OCI-M1 (cell line): ENCODE measurements around the gene BTRC.

Experiments used
- DNase-seq: peaks from one replicate; lab custom pipeline; 2025; lab: John Stamatoyannopoulos, UW

Gene BTRC

GRCh38 chr10:101485207-101485606, 131.2 kb downstream of the BTRC start:
- DNase-seq: no peak

- DNase-seq: no peak
These were observed 132.0 kb downstream of the BTRC start for GRCh38 chr10:101485681-101486554.

DNA sequence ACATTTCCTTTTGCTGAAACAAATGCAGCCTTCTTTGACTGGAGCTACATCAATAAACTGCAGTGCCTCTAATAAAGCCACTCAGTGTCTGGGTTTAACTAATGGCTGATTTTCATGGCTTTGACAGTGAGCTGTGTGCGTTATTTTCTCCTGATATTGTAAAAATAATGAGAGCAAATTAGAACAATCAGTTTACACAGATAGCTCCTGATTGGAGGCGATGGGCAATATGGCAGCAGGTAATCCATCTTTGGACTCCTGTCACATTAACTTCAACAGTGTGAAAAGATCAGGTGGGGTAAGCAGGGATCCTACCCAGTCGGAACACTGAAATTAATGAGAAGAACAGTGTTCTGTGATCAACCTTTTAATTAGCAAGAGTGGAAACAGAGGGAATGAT, 133.4 kb downstream of the BTRC start:
- no peak for DNase-seq

- peak; percentile 39 for DNase-seq
These were observed 135.4 kb downstream of the BTRC start for GRCh38 chr10:101489355-101489754.

DNA sequence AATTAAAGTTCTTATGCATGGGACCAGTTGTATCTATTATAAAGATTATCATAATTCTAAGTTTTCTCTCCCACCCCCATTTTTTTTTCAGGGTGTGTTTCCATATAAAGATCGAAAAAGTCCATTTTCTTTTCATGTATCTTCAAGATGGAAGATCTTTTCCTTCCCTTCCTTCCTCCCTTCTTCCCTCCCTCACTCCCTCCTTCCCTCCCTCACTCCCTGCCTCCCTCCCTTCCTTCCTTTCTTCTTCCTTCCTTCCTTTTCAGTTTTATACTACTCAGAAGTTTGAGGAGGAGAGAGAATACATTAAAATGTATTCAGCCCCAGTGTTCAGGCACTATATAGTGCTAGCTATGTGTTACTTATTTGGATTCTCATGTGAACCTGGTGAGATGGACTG, 136.1 kb downstream of the BTRC start:
- no peak for DNase-seq

DNA sequence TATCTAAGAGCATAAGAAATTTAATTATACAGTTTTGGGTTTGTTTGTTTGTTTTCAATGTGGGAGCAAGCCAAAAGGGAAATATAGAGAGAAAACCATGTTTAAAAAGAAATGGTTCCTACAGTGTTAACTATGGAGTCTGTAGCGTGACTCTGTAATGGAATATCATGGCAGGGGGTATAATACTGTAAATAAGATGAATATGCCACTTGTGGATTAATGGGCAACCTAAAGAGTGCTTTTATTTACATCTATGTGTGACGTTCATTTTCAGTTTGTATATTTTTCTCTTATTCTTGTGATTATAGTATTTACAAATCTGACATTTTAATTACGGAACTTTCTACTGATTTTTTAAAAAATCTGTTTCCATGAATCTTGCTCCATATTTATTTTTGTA, 138.2 kb downstream of the BTRC start:
- no peak for DNase-seq

DNA sequence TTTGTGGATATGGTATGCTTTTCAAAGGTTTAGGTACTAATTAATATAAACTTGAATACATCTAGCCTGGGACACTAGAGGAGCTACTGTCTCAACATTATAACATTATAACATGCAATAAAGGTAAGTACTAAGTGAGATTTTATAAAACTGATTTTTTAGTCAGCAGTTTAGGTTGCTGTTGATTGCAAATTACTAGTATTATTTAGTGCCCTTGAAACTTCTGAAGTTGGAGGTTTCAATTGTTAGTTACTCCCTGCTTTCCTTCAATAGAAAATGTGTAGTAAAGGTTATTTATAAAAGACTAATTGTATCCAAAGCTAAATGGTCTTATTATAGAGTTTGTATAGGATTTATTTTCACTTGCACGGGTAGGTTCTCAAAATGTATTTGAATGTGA, 138.8 kb downstream of the BTRC start:
- no peak for DNase-seq

DNA sequence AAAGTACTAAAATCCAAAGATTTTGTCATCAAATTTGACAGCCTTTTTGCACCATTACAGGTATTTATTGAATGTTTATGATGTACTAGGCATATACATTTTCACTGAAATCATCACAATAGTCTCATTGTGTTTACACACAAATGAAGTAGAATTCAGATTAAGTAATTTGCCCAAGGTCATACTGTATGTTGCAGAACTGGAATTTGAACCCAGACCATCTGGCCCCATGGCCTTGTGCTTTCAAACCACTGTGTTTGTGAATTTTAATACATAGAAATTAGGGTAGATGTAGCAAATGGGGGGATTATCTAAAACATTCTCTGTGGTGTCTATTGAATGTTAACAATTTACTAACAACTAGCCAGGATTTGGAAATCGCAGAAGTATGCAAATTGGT, 139.3 kb downstream of the BTRC start:
- DNase-seq: no peak

DNA sequence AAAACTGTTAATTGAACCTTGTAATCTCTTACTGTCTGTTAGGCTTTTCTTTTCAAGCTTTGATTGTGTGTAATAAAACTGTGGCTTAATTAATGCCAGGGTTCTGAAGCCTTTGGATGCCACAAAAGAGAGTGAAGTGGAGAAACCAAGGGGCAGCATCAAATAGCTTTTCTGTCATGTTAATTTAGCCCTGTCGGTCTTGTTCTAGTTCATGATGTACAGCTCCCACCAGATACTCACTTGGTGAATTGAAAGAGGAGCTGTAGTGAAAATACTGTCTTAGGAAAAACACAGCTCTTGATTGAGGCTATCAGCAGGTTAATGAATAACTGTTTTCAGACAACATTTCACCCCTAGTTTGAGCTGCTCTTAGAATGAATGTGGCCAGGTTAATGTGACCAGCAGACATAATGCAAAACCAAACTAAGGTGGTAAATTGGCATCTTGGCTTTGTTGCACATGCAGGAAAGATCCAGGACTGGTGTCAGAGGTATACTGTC, 139.9 kb downstream of the BTRC start:
- no peak for DNase-seq

DNA sequence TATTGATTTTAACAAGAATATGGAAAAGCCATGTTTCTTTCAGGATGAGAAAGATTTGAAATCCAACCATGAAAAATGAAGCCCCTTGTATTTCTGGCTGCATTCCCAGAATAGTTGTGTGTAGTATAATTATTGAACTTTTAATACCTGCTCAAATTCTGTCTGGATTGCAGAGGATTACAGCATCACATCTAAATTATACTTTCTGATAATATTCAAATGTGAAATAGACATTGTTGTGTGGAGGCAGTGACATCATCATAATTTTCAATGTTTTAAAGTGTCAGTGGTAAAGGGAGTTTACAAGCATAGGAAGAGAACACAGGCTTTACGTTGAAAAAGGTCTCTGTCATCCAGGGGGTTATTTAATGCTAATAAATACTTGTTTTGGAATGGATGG, 140.7 kb downstream of the BTRC start:
- DNase-seq: no peak

GRCh38 chr10:101495324-101495925, 141.5 kb downstream of the BTRC start:
- peak; percentile 80 for DNase-seq

DNA sequence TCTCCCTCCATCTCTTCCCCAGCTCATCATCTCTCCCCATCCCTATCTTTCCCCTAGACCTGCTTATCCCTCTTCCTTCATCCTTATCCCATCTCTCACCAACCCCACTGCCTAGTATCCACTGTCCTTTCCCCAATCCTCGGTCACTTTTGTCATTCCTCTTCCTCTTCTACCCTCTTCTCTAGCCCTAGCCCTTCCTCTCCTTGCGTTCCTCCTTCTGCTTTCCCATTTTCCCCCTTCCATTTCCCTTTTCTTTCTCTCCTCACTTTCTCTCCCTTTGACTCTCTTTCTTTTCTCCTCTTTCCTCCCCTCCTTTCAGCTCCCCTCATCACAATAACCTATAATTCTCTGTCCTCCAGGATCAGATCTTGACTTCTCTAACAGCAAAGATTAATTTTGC, 150.5 kb downstream of the BTRC start:
- DNase-seq: no peak

DNA sequence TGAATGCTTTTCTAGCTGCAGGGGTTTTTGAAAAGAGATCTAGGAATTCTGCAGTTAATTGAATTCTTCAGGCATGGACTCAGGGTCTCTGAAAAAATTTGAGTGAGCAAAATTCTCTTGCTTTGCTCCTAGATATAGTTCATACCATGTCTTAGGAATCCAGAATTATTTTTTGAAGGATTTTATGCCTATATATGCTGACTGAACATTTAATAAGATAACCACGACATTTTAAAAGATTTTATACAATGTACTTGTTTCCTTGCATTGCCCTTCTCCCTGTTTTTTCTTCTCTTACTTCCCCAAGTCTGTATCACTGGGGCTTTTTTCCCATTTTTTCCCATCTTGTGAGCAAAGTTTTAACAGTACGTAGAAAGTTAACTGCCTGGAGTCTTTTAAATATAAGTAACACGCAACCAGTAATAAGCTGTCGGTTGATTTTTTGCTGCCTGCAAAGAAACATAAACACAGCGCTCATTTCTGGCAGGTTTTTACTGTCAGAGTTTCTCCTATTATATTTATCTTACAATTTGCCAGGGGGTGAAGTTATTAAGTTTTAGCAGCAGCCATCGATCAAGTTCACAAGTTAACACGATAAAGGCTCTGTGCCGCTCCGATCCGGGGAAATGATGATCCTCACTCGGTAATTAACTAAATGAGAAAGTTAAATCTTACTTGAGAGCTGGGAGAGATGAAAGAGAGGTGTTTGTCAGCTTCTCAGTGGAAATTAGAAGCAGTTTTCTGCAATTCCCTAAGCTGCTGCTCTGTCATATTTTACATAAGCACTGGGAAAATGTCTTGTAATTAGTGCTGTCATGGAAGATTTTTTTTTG, 153.1 kb downstream of the BTRC start:
- DNase-seq: no peak

DNA sequence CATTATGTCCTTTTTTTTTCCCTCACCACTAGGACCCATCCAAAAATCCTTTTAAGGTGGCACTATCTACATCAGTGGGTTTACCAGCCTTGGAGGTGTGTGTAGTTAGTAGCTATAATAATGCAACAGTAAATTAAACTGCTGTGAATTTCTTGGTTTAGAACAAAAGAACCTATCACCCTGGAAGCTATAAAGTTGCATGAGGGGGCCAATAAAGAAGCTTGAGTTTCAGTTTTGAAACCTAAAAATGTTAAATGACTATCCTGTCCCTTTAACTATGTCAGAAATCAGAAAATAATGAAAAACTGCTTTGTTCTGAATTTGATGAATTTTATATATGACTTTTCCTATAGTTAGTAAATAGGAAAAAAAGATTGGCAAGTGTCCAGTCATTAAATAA, 153.9 kb downstream of the BTRC start:
- DNase-seq: no peak

GRCh38 chr10:101511938-101512337, 158.0 kb downstream of the BTRC start:
- no peak for DNase-seq

DNA sequence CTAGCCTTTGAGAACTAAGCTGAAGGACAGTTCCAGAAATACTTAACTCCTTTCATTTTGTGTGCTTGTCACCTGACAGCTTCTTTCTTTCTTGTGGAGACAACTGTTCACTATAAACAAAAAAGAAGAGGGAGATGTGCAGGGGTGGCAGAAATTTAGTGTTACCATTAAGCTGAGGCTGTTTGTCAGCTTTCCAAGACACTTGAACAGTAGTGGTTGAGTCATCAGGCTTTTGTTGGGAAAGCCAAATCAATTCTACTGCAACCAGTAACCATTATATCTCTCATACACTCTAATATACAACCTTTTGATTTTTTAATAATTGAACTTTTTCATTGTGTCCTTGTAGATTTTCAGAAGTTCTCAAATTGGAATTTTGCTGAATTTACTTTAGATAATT, 158.8 kb downstream of the BTRC start:
- DNase-seq: no peak

DNA sequence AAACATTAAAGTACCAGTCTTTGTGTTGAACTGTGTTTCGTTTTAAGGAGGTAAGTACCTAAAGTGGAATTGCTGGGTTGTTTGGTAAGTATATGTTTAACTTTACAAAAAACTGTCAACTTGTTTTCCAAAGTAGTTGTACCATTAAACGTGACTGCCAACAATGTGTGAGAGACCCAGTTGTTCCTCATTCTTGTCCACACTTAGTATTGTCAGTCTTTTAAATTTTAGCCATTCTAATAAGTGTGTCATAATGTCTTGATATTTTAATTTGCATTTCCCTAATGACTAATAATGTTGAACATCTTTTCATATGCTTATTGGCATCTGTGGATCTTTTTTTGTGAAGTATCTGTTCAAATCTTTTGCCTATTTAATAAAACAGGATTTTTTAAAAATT, 159.8 kb downstream of the BTRC start:
- no peak for DNase-seq

- DNase-seq: no peak
These were observed 171.9 kb downstream of the BTRC start for GRCh38 chr10:101525848-101526247.

DNA sequence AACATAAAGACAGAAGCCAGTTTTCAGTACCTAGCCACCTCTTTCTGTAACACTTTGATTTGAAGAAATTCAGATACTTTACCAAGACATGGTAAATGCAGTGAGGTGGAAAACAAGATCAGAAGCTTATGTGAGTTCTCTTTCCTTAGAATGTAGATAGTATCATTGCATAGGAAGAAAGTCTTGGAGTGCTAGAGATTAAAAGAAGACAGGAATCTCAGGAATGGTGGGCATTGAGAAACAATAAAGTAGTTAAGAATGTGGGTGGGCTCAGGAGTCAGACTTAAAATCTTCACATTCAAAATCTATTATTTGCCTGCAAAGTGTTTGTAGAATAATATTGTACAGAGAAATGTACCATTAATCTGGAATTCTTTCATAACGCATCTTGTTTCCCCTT, 175.2 kb downstream of the BTRC start:
- no peak for DNase-seq

DNA sequence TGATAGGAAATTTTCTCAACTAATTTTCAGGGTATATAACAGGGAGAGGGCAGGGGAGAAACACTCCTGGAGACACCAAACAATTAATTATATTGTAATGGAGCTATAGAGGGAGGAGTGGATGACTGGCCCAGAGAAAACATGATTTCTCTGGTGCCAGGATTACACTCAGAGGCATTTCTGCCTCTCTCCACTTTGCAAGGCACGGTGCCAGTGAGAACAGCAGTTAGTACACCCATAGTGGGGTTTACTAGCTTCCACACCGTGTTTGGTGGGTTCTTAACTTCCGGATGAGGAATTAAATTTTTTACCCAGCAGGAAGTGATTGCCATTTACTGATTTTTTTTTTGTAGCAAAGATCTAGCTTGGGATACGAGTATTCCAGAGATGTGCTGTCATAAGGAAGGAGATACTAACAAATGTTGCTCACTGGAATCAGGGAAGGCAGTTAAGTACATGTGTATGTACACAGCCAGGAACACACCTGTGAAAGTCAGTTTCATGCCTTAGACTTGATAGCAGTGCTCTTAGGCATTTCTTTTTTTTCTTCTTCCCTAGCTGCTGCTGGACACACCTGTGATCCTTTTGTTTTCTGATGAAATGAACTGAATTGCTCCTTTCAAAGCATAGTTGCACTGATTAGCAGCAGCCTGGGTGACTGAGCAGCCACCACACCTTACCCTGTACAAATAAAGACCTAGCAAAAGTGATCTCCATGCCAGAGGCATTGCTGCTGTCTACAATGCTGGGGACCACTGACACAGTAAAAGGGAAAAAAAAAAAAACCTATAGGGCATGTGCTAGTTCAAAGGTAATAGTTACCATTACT, 176.0 kb downstream of the BTRC start:
- DNase-seq: no peak

GRCh38 chr10:101535949-101536348, 182.0 kb downstream of the BTRC start:
- DNase-seq: peak; percentile 93

GRCh38 chr10:101536800-101537199, 182.8 kb downstream of the BTRC start:
- DNase-seq: peak; percentile 89
